ENCODE results near the gene HS6ST3.

Gene HS6ST3

DNA sequence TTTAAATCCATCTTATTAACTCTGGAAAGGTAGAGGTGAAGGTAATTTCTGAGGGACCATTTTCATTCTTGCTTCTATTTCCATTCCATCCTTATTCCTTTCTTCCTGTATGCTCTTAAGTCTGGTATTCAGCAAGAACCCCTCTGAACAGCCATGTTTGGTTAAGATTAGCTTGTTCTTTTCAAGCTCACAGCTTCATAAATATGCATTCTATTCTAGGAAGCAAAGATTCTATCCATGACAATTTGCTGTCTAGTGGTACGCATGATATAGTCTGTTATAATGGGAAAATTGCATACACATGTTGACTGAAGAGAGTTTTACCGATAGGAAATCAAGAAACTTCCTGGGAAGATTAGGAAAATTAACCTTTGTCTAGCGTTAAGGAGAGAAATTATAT lies 218.7 kb downstream of the HS6ST3 start:
- DNase-seq (ENCODE audit: low read depth) = no peak

DNA sequence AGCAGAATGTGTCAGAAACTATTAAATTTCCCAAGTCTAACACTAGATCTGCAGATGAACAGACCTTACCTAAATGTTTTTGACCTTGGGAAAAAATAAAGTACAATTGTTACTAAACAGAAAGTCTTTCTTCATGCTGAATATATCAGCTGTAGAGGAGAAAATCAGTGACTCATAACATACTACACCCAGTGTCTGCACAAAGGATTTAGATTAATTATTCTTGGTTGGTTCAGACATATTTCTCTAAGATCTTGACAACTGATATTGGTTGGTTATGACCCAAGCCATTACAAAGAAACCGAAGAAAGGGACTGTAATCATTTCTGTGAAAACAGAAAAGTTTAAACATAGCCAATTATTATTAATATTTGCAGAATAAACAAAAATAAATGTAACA lies 225.1 kb downstream of the HS6ST3 start:
- no peak for DNase-seq (ENCODE audit: low read depth)

DNA sequence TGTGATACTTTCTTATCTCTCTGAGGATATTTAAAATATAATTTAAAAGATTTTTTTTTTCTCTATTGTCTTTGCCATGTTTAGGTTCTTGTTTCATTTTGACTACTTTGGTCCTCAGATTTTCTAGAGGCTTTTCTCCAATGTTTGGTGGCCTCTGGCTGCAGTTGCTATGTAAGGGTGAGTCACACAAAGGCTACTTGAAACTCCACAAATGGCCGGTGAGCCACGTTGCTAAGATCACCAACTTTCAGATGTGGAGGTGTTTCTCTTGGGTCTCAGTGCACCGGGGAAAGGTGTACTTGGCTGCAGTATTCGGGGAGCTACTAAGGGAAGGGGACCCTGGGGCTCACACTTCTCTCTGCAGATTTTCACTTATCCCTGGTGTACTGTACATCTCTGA lies 248.1 kb downstream of the HS6ST3 start:
- DNase-seq (ENCODE audit: low read depth) = no peak

DNA sequence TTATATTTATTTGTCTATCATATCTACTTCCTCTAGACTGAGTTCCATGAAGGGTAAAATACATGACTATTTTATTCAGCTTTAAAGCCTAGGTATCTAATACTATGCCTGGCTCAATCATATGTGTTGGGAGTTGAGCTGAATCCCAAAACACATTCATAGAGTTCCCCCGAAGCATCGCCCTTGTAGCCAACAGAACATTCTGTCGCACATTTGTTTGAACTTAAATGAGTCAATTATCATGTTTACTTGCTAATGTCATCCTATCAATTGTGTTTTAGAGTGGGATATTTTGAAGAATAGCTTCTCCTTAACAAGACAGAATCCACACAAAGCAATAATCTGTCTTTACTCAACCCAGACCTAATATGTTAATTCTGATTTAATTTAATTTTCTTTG lies 252.4 kb downstream of the HS6ST3 start:
- no peak for DNase-seq (ENCODE audit: low read depth)

DNA sequence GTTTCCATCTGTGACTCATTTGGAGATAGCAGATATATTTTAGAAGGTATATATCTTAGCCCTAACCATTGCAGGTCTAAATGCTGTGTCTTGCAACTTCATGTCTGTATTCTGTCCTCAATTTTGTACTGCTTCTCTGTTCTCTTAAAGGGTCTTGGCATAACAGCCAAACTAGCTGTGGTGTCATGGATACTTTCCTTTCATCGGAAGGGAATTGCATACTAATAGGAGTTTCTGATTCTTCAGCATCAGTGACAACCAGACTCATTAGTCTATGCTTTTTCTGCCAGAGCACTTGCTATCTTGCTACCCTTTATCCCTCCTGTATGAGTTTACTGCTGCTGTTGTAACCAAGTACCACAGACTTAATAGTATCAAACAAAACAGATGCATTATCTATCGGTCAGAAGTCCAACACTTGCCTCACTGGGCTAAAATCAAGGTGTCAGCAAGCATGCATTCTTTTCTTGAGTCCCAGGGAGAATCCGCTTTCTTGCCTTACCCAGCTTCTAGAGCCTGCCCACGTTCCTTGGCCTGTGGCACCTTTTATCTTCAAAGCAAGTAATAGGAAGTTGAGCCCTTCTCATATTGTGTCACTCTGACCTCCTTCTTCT lies 253.1 kb downstream of the HS6ST3 start:
- DNase-seq (ENCODE audit: low read depth) = no peak

DNA sequence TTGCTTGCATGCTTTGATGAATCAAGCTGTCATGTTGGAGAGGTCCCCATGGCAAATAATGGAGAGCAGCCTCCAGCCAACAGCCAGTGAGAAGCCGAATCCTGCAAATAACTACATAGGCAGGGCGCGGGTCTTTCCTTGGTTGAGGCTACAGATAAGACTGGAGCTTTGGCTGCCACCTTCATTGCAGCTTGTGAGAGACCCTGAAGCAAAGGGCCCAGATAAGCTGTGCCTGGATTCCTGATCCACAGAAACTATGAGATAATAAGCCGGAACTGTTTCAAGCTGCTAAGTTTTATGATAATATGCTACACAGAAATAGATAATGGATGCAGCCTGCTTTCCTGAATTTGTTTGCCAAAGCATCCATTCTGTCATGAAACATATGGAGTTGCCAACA lies 257.0 kb downstream of the HS6ST3 start:
- DNase-seq (ENCODE audit: low read depth) = no peak

DNA sequence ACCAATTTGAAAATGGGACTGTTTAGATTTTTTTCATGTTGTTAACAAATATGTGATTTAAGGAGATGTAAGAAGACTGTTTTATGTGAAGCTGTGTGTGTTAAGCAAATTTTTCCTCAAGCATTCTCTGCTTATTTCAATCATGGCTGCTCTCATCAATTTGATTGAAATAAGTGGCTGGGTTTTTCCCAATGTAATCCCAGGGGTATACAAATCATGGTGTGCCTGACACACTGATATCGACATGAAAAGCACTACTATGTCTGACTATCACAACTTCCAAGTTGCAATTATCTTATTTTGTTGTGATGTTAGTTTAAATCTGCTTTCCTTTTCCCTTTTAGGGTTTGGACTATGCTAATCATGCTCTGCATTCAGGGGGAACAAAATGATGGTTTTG lies 283.7 kb downstream of the HS6ST3 start:
- DNase-seq (ENCODE audit: low read depth) = no peak

DNA sequence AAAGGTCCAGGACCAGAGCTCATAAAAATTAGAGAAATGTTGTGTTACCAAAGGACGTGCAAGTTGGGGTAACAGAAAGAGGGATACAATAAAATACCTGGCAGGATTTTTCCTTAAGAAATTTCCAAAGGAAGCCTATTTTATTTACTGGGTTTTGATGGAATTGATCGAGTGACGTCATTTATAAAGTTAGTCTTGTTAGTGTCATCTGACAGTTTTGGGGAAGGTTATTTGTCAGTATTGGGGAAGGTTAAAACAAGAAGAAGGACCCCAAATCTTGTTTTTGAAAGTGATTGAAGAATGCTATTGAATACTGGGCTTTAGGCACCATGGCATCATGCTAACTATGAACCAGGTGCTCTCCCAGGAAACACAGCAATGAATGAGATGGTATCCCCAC lies 287.9 kb downstream of the HS6ST3 start:
- no peak for DNase-seq (ENCODE audit: low read depth)

DNA sequence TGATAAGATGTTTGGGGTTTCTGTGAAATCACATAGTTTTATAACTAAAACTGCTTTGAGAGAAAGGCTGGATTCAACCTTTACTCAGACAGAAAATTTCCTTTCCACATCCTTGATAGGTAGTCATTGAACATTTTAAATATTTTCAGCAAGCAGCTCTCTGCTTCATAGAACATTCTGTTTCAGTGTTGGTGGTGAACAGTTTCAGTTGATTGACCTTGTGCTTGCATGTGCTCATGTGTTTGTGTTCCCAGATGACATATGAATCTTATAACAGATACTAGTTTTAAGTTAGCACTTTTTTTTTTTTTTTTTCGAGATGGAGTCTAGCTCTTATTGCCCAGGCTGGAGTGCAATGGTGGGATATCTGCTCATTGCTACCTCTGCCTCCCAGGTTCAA lies 290.1 kb downstream of the HS6ST3 start:
- DNase-seq (ENCODE audit: low read depth) = no peak

DNA sequence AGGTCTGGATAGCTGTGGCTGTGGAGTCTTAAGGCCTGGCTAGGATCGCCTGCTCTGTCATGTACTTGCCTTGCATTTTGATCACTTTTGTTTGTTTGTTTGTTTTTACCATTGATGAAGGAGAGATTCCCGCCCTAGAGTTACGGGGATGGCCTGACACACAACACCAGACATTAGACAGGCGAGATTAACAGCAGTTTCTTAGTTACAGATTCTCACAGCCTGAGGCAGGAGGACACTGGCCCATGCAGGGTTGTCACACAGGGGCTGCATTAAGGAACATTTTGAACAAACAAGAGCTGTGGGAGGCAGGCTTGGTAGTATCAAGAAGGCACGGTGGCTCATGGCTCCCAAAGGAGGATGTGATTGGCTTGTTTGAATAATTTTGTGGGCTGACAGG lies 291.8 kb downstream of the HS6ST3 start:
- DNase-seq (ENCODE audit: low read depth) = no peak

DNA sequence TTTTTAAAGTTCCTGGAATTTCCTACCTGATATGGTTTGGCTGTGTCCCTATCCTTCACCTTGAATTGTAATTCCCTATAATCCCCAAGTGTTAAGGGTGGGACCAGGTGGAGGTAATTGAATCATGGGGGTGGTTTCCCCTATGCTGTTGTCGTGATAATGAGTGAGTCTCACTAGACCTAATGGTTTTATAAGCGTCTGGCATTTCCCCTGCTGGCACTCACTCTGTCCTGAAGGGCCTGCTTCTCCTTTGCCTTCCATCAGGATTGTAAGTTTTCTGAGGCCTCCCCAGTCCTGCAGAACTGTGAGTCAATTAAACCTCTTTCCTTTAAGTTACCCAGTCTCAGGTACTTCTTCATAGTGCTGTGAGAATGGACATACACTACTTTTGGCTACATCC lies 298.7 kb downstream of the HS6ST3 start:
- DNase-seq (ENCODE audit: low read depth) = no peak

DNA sequence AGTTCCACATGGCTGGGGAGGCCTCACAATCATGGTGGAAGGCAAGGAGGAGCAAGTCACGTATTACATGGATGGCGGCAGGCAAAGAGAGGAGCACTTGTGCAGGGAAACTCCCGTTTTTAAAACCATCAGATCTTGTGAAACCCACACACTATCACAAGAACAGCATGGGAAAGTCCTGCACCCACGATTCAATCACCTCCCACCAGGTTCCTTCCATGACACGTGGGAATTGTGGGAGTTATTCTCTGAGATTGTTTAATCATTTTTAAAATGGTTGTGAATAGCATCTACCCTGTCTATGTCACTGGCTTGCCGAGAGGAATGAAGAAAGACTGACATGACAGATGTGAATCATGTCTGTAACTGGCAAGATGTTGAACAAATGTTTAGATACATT lies 301.7 kb downstream of the HS6ST3 start:
- DNase-seq (ENCODE audit: low read depth) = no peak

DNA sequence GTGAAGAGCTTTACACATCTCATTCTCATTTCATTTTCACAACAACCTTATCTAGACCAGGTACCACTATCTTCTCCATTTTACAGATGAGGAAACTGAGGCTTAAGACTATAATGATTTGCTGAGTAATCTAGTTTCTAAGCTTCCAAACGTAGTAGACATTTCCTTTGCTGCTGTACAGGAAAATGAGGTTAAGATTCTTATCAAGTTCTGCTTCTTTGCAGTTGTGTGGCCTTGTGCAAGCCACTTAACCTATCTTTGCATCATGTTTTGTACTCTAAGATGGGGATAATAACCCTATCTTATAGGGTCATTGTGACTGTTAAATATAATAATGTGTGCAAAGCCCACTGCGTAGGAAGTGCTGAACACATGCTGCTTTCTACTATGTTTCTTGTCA lies 307.9 kb downstream of the HS6ST3 start:
- DNase-seq (ENCODE audit: low read depth) = no peak

DNA sequence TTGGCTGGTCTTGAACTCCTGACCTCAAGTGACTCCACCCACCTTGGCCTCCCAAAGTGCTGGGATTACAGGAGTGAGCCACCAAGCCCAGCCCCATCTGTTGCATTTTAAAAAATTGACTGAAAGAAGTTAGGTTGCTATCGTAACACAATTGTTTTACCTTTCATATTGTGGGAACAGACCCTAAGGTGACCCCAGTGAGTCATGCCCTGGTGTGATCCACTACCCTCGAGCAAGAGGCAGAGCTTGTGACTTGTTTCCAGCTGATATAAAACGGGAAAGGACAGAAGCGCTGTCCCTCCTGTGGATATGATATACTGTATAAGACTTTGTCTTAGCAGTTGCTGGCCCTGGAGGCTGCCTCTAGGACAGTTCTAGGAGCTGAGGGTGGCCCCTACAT lies 308.6 kb downstream of the HS6ST3 start:
- no peak for DNase-seq (ENCODE audit: low read depth)

DNA sequence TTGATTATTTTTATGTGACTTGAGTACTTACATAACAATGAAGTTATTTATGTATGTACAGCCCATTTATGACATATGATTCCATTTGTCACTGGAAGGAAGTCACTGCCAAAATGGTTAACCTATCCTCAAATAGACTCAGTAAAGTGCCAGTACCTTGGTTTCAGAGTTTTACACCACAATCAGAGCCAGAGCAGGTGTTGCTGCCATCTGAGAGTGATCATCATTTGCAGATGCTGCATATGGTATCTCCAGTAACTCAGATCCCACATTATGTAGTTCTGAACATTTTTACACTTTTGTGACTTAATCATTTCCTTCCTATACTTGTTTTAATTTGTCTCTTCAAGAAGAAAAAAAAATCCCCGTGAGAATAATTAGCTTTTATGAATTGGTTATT lies 313.3 kb downstream of the HS6ST3 start:
- DNase-seq (ENCODE audit: low read depth) = no peak

DNA sequence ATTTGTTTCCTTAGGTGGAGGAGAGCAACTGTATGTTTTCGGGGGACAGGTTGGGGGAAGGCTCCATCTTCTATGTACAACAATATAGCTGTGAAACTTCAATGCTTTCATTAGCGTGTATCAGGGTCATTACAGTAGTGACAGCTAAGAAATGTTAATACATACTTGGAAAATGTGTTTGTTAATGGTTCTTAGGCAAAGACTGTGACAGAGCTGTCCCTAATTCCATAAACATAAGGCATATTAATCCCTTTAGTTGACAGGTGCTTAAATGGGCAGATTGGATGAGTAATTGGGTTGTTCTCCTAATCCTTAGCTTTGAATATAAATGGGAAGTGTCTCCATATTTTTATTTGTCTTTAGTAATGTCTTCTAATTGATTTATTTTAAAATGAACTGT lies 313.7 kb downstream of the HS6ST3 start:
- DNase-seq (ENCODE audit: low read depth) = no peak

DNA sequence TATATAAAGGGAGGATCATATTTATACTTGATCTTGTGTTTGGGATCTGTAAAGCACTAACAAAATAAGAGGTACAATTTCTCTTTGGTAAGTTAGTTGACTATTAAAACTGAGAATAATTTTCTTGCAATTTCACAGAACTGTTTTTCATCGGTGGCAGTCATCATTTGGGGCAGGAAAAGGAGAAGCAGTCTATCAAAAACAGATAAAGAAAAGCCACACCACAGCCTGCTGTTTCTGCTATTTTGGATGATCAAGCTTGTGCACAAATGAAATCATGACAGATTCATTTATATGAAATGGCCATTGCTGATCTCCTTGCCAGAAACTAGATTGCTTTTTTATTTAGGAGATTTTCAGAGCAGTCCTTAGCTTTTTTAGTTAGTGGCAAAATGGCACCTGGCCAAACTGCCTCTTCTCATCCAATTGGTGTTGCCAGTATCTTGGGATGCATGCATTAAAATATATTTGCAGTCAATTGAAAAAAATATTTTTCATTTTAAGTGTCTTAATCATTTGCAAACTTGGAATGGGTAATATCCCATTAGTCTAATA lies 326.0 kb downstream of the HS6ST3 start:
- no peak for DNase-seq (ENCODE audit: low read depth)

DNA sequence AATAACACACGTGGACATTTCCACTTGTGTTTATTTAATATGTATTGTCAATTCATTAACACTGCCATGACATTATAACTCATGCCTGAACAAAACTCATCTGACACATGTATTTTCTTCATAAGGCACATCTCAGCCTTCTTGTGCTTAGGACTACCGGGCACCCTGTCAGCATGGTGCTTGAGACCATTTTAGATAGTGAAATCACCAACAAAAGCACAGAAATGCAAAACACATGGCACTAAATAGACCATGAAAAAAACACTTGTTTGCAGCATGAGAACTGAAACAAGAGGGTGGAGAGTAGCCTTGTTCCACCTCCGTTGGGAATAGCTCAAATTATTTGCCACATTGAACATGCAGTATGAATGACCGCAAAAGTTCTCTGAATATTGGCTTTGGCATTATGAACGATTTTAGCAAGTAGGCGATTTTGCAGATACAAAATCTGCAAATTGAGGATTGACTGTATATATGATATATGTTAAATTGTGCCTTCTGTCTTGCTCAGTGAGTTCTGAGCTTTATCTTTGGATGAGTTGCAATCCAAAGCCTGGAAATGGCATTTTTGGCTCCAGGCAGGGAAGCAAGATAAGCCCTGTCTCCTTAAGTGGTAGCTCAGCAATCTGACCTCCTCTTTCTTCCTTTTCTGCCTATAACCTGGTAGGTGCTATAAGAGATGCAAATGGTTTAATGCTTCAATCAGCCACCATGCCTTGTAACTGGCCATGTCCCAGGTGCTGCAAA lies 328.2 kb downstream of the HS6ST3 start:
- DNase-seq (ENCODE audit: low read depth) = no peak

DNA sequence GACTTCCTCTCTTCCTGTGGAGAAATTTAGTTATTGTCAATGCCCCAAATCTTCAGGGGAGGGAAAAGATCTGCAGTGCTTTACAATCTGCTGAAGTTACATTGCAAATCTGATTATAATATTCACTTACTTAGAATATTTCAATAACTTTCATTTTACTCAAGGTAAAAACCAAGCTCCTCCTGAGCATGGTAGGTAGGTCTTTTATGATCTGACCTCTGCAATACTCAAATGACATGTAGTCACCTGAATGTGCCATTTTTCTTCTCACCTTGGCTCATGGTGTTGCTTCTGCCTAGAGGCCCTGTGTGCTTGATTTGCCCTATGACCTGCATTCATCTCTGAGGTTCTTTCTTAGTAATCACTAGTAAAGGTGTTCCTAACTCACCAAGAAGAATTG lies 331.4 kb downstream of the HS6ST3 start:
- DNase-seq (ENCODE audit: low read depth) = no peak

DNA sequence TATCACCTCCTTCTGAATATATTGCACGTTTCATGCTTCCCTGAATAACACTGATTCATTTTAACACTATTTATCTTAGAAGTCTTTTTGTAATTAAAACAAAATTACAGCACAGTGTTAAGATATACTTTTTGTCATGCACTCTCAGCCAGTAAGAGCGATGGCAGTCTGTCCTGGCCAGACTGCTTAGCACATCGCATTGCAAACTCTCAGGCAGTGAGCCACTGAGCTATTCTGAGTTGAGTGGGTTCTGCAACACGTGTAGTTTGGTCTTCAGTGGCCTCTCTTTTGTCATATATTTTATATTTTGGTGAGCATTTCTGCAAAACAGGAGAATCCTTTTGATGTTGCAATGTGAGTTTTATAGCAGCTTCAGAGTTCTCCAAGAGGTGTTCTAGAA lies 332.1 kb downstream of the HS6ST3 start:
- DNase-seq (ENCODE audit: low read depth) = no peak

DNA sequence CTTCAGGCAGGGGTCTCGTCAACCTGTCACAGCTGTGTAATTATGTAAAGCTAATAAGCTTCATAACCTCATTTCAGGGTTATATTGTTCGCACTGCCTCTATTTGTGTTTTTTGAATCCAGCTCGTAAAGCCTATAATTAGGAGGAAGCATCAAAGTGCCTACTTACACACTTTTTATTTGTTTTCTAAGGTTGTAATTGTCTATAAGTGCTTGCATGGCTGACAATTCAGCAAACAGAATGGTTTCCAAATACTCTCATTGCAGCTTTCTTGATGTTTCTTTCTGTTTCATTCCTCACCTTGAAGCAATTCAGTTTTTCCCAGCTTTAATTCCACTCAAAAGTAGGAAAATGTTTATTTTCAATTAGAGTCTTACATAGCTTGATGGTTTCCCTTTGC lies 336.3 kb downstream of the HS6ST3 start:
- no peak for DNase-seq (ENCODE audit: low read depth)

DNA sequence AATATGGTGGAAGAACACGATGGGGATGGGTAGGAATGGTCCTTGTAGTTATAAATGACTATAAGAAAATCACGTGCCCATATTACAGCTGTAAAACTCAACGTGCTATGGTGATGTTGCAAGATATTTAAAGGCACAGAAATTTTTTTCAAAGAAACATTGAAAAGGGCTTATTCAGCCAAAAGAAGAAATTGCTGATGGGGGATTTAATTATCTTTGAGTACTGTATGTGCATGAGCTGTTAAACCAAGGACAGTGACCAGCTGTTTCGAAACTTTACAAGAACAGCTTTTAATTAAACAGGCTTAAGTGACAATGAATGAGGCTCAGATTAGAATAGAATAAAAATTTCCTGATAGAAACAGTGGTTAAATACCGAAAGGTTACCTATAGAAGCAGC lies 339.0 kb downstream of the HS6ST3 start:
- DNase-seq (ENCODE audit: low read depth) = no peak

DNA sequence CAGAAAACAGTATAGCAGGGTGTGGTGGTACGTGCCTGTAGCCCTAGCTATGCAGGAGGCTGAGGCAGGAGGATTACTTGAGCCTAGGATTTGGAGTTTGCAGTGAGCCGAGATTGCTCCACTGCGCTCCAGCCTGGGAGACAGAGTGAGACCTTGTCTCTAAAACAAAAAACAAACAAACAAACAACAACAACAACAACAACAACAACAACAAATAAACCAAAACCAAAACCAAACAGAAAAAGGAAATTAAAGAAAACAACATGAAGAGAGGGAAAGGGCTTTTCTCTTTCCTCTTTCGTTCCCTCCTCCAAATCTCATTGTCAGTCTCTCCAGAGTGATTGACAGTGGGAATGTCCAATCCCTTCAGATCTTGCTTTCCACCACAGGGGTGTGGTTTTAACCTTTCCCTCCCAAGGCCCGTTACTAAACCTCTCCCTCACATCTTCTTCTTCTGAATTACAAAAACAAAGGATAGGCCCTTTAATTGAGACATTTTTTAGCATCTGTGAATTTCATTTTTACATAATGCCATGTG lies 341.2 kb downstream of the HS6ST3 start:
- no peak for DNase-seq (ENCODE audit: low read depth)

DNA sequence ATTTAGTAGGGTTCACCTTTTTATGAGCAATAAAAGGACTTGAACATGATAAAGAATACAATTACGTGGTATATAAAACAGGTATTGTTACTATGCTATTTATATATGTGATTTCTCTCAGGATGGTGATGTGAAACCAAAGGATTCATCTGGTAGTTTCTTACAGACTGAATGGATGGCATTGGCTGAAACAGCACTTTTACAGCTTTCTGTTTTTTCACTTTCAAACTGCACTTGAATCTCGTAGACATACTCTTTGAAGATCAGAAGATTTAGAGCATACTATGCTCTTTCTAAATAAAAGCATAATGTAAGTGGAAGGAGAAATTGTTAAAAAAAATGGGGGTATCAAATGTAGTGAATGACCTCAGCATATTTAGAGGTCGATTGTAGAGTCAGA lies 354.8 kb downstream of the HS6ST3 start:
- no peak for DNase-seq (ENCODE audit: low read depth)

Measured in fibroblast of the conjunctiva (primary cell).